Panc1 (cell line): ENCODE data around the gene CDCA7. TPM values are rescaled to one million over a fixed set of nuclear protein-coding genes. Genes with fewer than 3 reads are reported as not detected.
"Not testable (repeated sequence)": the region's sequence is repeated elsewhere in the genome, so short reads cannot be mapped to it uniquely, and the experiment has no call there.

Experiments used
- ATAC-seq: fragments of 200-7000 bp; cut with Tn5 transposase; 2 replicates; pipeline ENCODE4 v1.9.1; 2020; ENCODE audit warnings: mild to moderate bottlenecking, moderate library complexity
- BruUV-seq: library from RNA; stranded (reverse); fragments of 400-500 nt; replicated peaks from 2 replicates; lab custom pipeline; 2021; lab: Mats Ljungman, UMichigan
- CTCF ChIA-PET: fragments of 300-600 bp; sonication (Branson Sonifier 250); formaldehyde crosslinking; loops from one replicate; lab custom pipeline; 2022; ENCODE audit warnings: antibody characterized with exemption; lab: Charles Lee
- POLR2A ChIA-PET: fragments of 300-600 bp; sonication (Branson Sonifier 250); formaldehyde crosslinking; loops from one replicate; lab custom pipeline; 2022; ENCODE audit warnings: antibody characterized with exemption; lab: Charles Lee
- DNase-seq: peaks from one replicate; pipeline ENCODE4 v3.0.0-alpha.2; 2010; ENCODE audit warnings: low read depth, low spot score
- H3K27ac ChIP-seq: 2 replicates; pipeline ENCODE4 v1.5.1; 2011; ENCODE audit warnings: mild to moderate bottlenecking, low read length, inconsistent platforms
- H3K27me3 ChIP-seq: fragments of 200-500 bp; sonication (Bioruptor generic); 2 replicates; pipeline ENCODE4 v1.6.0; 2014; ENCODE audit warnings: low read length, inconsistent platforms; ENCODE audit not compliant: control insufficient read depth, insufficient read depth
- H3K36me3 ChIP-seq: fragments of 200-500 bp; sonication (Bioruptor generic); 2 replicates; pipeline ENCODE4 v1.5.1; 2014; ENCODE audit warnings: inconsistent platforms, mild to moderate bottlenecking, low read length, moderate library complexity; ENCODE audit not compliant: control insufficient read depth, insufficient read depth
- H3K4me1 ChIP-seq: 2 replicates; pipeline ENCODE4 v1.5.1; 2011; ENCODE audit warnings: inconsistent platforms, mild to moderate bottlenecking, low read length, moderate library complexity; ENCODE audit not compliant: control insufficient read depth, insufficient read depth
- H3K4me3 ChIP-seq, 2 experiments: 2 replicates each; pipeline ENCODE4 v1.5.1; 2011 to 2012; ENCODE audit warnings: low read depth in 2 of 2, low read length in 2 of 2, mild to moderate bottlenecking in 2 of 2, inconsistent platforms in 1 of 2, moderate library complexity in 1 of 2
- H3K9me3 ChIP-seq: fragments of 200-500 bp; sonication (Bioruptor generic); 2 replicates; pipeline ENCODE4 v1.5.1; 2014; ENCODE audit warnings: low read depth, mild to moderate bottlenecking, inconsistent platforms, low read length, moderate library complexity; ENCODE audit not compliant: control insufficient read depth, insufficient read depth
- CTCF ChIP-seq: fragments of 450-650 bp; IDR thresholded peaks from 2 replicates; pipeline ENCODE4 v1.5.1; 2017; ENCODE audit warnings: mild to moderate bottlenecking
- POLR2AphosphoS5 ChIP-seq: IDR thresholded peaks from 2 replicates; pipeline ENCODE4 v1.6.1; 2012; ENCODE audit warnings: mild to moderate bottlenecking, low read depth, low read length, moderate library complexity
- SIN3A ChIP-seq: IDR thresholded peaks from 2 replicates; pipeline ENCODE4 v1.6.1; 2012; ENCODE audit warnings: low read depth, mild to moderate bottlenecking, low read length, moderate library complexity, borderline replicate concordance; ENCODE audit not compliant: insufficient read depth
- TCF7L2 ChIP-seq: IDR thresholded peaks from 2 replicates; pipeline ENCODE4 v1.6.1; 2011; ENCODE audit warnings: mild to moderate bottlenecking, low read depth, low read length, inconsistent platforms
- in situ Hi-C: cut with HindIII; loops from 2 replicates; pipeline ENCODE4 v1.10.0; 2016; ENCODE audit warnings: low sequenced_read_pairs, low pct_unique_long_range_greater_than_20kb
- intact Hi-C: fragments of 100-400 bp; cut with micrococcal nuclease; formaldehyde crosslinking; loops from one replicate; pipeline ENCODE4 v1.10.0; 2022; ENCODE audit not compliant: unreplicated experiment
- total RNA-seq: library from RNA; stranded (reverse); gene quantifications from one replicate; pipeline ENCODE4 v1.2.1, GENCODE V29; 2021; ENCODE audit not compliant: unreplicated experiment
- TF ChIP-seq, protein P1 (sequence below), 2 experiments: IDR thresholded peaks; 2 replicates each; pipeline ENCODE4 v1.6.1; 2011 to 2012; ENCODE audit warnings: low read depth in 2 of 2, control low read depth in 1 of 2, low read length in 1 of 2, mild to moderate bottlenecking in 1 of 2, moderate library complexity in 1 of 2; ENCODE audit not compliant: insufficient read depth in 1 of 2

Gene CDCA7
- total RNA-seq, 1 experiment from 2014 or later = 60.5 TPM

DNA sequence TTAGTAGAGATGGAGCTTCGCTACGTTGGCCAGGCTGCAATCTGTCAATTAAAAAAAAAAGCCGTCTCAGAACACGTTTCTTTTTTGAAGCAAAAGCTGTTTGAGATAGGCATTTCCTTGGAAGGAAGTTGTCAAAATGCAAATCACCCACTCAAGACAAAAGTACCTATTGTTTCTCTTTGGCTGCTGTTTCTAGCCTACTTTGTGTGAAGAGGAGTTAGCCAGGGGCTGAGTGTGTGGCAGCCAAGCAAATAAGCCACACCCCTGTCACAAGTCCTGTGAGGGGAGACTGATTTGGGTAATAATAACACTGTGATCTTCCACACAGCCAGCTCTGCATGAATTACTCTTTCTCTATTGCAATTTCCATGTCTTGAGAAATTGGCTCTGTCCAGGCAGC is 47.4 kb upstream of the CDCA7 start:
- ATAC-seq (no peak), DNase-seq (no peak)
- no peaks in the 10 kb centered on the region for H3K27me3 ChIP-seq
- ChIA-PET CTCF (no interaction called here), POLR2A (interaction anchor here (0.5 kb wide), 1 partner anchor 128 kb away, joined by 3 read pairs; no protein-coding TSS in a partner anchor)
- H3K4me1 ChIP-seq = no peaks in the 10 kb centered on the region; the same call in 1 of the 2 replicates
- no peaks in the 10 kb centered on the region for H3K9me3 ChIP-seq
- in situ Hi-C loops (no loop called here), intact Hi-C loops (no loop called here)
- TF ChIP-seq POLR2AphosphoS5 (no peak), CTCF (no peak), SIN3A (no peak)
- H3K27ac ChIP-seq = no peak overlapping the region
- H3K4me3 ChIP-seq = no peak overlapping the region
- BruUV-seq = no TSS peak
- no peaks in the 10 kb centered on the region for H3K36me3 ChIP-seq

GRCh38 chr2:173309370-173309769 is 45.3 kb upstream of the CDCA7 start:
- H3K9me3 ChIP-seq, H3K27ac ChIP-seq, BruUV-seq, ATAC-seq, H3K4me3 ChIP-seq, H3K4me1 ChIP-seq, intact Hi-C loops, DNase-seq, H3K27me3 ChIP-seq, in situ Hi-C loops, H3K36me3 ChIP-seq, POLR2A ChIA-PET, CTCF ChIA-PET: not testable (repeated sequence)

GRCh38 chr2:173311844-173312606 is 42.6 kb upstream of the CDCA7 start:
- BruUV-seq = no TSS peak
- no peak for DNase-seq
- ATAC-seq = no peak
- H3K9me3 ChIP-seq = no peaks in the 10 kb centered on the region
- no peak overlapping the region for H3K4me3 ChIP-seq
- TF ChIP-seq, protein P1, sequence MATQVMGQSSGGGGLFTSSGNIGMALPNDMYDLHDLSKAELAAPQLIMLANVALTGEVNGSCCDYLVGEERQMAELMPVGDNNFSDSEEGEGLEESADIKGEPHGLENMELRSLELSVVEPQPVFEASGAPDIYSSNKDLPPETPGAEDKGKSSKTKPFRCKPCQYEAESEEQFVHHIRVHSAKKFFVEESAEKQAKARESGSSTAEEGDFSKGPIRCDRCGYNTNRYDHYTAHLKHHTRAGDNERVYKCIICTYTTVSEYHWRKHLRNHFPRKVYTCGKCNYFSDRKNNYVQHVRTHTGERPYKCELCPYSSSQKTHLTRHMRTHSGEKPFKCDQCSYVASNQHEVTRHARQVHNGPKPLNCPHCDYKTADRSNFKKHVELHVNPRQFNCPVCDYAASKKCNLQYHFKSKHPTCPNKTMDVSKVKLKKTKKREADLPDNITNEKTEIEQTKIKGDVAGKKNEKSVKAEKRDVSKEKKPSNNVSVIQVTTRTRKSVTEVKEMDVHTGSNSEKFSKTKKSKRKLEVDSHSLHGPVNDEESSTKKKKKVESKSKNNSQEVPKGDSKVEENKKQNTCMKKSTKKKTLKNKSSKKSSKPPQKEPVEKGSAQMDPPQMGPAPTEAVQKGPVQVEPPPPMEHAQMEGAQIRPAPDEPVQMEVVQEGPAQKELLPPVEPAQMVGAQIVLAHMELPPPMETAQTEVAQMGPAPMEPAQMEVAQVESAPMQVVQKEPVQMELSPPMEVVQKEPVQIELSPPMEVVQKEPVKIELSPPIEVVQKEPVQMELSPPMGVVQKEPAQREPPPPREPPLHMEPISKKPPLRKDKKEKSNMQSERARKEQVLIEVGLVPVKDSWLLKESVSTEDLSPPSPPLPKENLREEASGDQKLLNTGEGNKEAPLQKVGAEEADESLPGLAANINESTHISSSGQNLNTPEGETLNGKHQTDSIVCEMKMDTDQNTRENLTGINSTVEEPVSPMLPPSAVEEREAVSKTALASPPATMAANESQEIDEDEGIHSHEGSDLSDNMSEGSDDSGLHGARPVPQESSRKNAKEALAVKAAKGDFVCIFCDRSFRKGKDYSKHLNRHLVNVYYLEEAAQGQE (IDR thresholded peaks at IDR 0.05; ENCODE audit: insufficient read depth in 1 of 2, low read depth in 2 of 2, low read length in 1 of 2) = no peak
- no peak for TF ChIP-seq TCF7L2
- intact Hi-C loops (no loop called here), in situ Hi-C loops (no loop called here)
- ChIA-PET POLR2A (no interaction called here), CTCF (no interaction called here)
- no peaks in the 10 kb centered on the region for H3K36me3 ChIP-seq
- no peaks in the 10 kb centered on the region for H3K27me3 ChIP-seq
- no peak overlapping the region for H3K27ac ChIP-seq
- H3K4me1 ChIP-seq = no peaks in the 10 kb centered on the region; the same call in 1 of the 2 replicates
